HL-60 (cell line): ENCODE measurements around the gene MAP4K2.

Experiments used
- CTCF ChIP-seq: IDR thresholded peaks from one replicate; pipeline ENCODE4 v1.5.1; 2011; ENCODE audit warnings: low read length, control low read depth, inconsistent platforms; ENCODE audit not compliant: insufficient read depth
- POLR2AphosphoS5 ChIP-seq: IDR thresholded peaks from 2 replicates; pipeline ENCODE4 v1.6.1; 2012; ENCODE audit warnings: low read depth
- REST ChIP-seq: IDR thresholded peaks from 2 replicates; pipeline ENCODE4 v1.6.1; 2012; ENCODE audit warnings: low read depth; ENCODE audit not compliant: insufficient replicate concordance
- SPI1 ChIP-seq: IDR thresholded peaks from 2 replicates; pipeline ENCODE4 v1.6.1; 2012; ENCODE audit warnings: low read depth, mild to moderate bottlenecking, borderline replicate concordance

- no peak for TF ChIP-seq CTCF
- no peak for TF ChIP-seq POLR2AphosphoS5
- TF ChIP-seq REST: no peak
- no peak for TF ChIP-seq SPI1
Measured at GRCh38 chr11:64817476-64817875, 14.5 kb upstream of the MAP4K2 start.
